Measurements from ENCODE around the gene RNF167. TPM values are rescaled to one million over a fixed set of nuclear protein-coding genes. Genes with fewer than 3 reads are reported as not detected.
"Not testable (repeated sequence)": the region's sequence is repeated elsewhere in the genome, so short reads cannot be mapped to it uniquely, and the experiment has no call there.

RNF167 gene
- total RNA-seq, 1 donor from 2014 or later = 78.9 TPM

- no peak for ATAC-seq
- peak; percentile 60 for DNase-seq (ENCODE audit: low spot score)
Observed at GRCh38 chr17:4901648-4902344, 38.3 kb upstream of the RNF167 start.

DNA sequence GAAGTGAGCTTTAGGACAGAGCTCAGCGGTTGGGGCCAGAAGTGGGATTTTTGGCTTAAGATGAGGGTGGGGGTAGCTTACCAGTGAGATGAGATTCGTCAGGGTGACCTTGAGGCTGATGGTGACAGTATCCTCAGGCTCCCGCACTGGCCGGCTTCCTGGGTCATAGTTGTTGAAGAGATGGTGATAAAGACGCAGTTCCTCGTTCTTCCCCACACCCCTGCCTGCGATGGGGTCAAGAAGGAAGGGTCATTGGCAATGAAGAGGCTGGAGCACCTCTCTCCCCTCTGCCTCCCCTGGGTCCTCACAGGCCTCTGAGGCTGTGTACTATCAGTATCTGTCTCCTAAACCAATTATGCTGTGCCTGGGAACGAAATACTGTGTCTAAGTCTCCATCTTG lies 37.5 kb upstream of the RNF167 start:
- ATAC-seq (no peak), DNase-seq (ENCODE audit: low spot score) (no peak)

DNA sequence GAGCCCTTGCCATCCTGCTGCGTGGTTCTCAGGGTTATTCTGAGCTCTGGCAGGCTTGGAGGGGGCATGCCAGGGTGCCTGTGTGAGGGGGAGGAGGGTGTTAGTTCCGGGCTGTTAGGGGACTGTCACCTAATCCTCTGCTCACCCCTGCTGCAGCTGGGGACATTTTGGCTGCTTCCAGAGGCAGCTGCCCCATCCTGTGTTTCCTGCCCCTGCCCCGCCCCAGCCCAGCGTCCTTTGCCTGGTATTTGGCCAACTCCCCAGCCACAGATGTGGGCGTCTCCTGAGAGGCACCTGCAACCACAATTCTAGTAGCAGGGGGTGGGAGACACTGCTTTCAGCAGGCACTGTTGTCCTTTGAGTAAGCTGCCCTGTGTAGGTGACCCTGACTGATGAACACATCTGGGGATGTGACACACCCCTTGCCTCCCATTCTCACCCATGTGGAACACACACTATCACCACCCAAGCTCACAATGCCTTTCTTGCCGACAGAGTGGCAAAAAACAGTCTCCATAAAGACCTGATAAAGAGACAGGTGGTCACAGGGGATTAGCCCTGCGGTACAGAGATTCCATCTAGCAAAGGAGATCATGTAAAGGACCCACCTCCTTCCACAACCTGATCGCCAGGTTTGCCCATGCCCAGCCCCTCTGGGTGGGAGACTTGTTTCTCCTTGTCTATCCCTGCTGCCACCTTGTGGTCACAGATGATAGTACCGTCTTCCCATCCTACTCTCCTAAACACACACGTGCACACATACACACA lies 36.8 kb upstream of the RNF167 start, which contains the start of gene CHRNE:
Gene CHRNE, minus strand, starts transcription at position 48 of the 768 bp plus-strand sequence. Its CDS starts 35 bp downstream, at position 13.
- ATAC-seq (peak; percentile 59), DNase-seq (ENCODE audit: low spot score) (peak; percentile 80)

DNA sequence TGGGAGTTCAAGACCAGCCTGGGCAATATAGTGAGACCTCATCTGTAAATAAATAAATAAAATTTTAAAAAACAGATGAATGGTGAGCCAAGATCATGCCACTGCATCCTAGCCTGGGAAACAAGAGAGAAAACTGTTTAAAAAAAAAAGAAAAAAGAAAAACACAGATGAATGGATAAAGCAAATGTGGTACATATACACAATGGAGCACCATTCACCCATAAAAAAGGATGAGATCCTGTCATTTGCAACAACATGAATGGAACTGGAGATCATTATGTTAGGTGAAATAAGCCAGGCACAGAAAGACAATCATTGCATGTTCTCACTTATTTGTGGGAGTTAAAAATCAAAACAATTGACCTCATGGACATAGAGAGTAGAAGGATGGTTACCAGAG lies 33.4 kb upstream of the RNF167 start:
- ATAC-seq; DNase-seq (ENCODE audit: low spot score): not testable (repeated sequence)

DNA sequence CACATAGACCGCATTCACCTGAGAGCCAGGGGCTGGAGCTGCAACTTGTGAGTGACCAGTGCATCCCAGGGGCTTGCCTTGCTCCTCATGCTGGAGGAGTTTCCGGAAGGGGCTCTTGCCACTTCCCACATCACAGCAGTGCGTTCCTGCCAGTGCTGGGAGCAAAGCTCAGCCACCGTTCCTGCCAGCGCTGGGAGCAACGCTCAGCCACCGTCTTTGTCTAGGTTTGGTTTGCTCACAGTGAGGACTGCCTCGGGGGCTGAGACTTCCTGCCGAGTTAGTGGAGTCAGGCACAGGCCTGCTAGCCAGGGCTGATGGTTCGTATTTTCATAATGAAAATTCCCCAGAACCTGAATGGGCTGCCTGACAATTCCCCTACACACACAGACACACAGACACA lies 31.8 kb upstream of the RNF167 start:
- ATAC-seq (peak; percentile 74), DNase-seq (ENCODE audit: low spot score) (peak; percentile 72)

- DNase-seq (ENCODE audit: low spot score) (peak; percentile 90), ATAC-seq (peak; percentile 93)
Observed at GRCh38 chr17:4908711-4909496, 31.2 kb upstream of the RNF167 start.

GRCh38 chr17:4913994-4914393 lies 26.1 kb upstream of the RNF167 start:
- no peak for DNase-seq (ENCODE audit: low spot score)
- peak; percentile 58 for ATAC-seq

DNA sequence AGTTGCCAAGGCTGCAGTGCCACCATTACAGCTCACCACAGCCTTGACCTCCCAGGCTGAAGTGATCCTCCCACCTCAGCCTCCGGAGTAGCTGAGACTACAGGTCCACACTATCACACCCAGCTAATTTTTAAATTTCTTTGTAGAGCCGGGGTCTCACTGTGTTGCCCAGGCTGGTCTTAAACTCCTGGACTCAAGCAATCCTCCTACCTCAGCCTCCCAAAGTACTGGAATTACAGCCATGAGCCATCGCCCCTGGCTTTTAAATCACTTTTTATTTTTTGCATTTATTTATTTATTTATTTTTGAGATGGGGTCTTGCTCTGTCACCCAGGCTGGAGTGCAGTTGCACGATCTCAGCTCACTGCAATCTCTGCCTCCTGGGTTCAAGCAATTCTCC lies 25.5 kb upstream of the RNF167 start:
- not testable (repeated sequence) for ATAC-seq; DNase-seq (ENCODE audit: low spot score)

DNA sequence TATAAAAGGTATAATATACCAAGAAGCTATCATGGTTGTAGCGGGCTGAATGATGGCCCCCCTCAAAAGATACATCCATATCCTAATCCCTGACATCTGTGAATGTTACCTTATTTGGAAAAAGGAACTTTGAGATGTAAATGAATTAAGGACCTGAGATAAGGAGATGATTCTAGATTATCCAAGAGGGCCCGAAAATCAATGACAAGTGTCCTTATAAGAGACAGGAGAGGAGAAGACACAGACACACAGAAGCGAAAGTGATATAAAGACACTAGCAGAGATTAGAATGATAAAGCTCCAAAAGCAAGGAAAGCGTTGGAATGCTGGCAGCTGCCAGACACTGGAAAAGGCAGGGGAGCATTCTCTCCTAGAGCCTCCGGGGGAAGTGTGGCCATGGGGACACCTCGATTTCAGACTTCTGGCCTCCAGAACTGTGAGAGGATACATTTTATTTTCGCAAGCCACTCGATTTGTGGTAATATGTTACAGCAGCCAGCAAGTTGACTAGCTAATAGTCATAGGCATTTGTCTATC lies 20.5 kb upstream of the RNF167 start:
- ATAC-seq (peak; percentile 35), DNase-seq (ENCODE audit: low spot score) (no peak)

- ATAC-seq (peak; percentile 89), DNase-seq (ENCODE audit: low spot score) (peak; percentile 85)
Observed at GRCh38 chr17:4920351-4921048, 19.6 kb upstream of the RNF167 start.

DNA sequence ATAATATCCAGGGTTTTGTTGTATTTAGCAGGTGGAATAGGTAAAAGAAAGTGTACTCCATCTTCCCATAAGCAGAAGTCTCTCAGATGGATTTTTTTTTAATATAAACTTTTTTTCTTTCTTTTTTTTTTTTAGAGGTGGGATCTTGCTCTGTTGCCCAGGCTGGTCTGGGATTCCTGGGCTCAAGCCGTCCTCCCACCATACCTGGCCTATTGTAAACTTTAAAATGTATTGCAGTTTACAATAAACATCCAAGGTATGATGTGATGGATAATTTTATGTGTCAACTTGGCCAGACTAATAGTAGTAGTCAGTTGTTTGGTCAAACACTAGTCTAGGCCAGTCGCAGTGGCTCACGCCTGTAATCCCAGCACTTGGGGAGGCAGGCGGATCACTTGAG lies 18.7 kb upstream of the RNF167 start:
- ATAC-seq (no peak), DNase-seq (ENCODE audit: low spot score) (no peak)

DNA sequence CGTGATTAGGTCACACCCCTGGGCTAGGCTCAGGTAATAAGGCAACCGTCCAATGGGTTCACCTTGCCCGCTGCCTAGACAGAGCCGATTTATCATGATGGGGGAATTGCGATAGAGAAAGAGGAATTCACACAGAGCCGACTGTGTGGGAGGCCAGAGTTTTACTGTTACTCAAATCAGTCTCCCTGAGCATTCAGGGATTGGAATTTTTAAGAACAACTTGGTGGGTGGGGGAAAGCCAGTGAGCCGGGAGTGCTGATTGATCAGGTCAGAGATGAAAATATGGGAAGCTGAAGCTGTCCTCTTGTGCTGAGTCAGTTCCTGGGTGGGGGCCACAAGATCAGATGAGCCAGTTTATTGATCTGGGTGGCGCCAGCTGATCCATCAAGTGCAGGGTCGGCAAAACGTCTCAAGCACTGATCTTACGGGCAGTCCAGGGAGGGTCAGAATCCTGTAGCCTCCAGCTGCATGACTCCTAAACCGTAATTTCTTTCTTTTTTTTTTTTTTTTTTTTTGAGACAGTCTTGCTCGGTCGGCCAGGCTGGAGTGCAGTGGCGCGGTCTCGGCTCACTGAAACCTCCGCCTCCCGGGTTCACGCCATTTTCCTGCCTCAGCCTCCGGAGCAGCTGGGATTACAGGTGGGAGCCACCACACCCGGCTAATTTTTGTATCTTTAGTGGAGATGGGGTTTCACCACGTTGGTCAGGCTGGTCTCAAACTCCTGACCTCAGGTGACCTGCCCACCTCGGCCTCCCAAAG lies 13.3 kb upstream of the RNF167 start:
- DNase-seq (ENCODE audit: low spot score); ATAC-seq: not testable (repeated sequence)

DNA sequence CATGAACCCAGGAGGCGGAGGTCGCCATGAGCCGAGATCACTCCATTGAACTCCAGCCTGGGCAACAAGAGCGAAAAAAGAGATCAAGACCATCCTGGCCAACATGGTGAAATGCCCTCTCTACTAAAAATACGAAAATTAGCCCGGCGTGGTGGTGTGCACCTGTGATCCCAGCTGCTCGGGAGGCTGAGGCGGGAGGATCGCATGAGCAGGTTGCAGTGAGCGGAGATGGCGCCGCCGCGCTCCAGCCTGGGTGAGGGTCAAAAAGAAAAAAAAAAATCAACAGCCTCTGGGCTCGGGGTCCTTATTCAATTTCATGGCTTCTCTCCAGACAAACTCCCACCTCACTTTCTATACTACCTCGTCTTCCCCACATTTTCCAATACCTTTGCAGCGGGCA lies 11.2 kb upstream of the RNF167 start:
- no peak for ATAC-seq
- no peak for DNase-seq (ENCODE audit: low spot score)

DNA sequence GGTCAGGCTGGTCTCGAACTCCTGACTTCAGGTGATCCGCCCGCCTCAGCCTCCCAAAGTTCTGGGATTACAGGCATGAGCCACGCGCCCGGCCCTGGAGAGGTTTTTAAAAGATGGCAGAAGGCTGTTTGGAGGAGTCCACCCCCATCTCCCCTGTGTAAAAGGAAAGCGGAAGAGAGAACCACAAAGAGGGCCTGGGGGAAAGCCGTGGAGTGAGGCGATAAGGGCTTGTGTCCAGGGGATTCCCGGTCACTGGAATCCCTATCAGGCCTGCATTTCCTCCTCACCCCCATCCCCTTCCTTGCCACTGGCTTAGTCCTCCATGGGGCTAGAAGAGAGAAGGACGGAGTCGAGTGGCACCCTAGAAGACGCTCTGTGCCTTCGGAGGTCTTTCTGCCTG lies 8.1 kb upstream of the RNF167 start, which contains the start of gene GP1BA:
Gene GP1BA, plus strand, starts transcription at position 315 of the 400 bp plus-strand sequence. CDS start 328 bp downstream, outside the sequence.
- DNase-seq (ENCODE audit: low spot score) (no peak), ATAC-seq (no peak)

- ATAC-seq (no peak), DNase-seq (ENCODE audit: low spot score) (no peak)
Observed at GRCh38 chr17:4932756-4933155, 7.3 kb upstream of the RNF167 start.

DNA sequence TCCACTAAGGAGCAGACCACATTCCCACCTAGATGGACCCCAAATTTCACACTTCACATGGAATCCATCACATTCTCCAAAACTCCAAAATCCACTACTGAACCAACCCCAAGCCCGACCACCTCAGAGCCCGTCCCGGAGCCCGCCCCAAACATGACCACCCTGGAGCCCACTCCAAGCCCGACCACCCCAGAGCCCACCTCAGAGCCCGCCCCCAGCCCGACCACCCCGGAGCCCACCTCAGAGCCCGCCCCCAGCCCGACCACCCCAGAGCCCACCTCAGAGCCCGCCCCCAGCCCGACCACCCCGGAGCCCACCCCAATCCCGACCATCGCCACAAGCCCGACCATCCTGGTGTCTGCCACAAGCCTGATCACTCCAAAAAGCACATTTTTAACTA lies 6.4 kb upstream of the RNF167 start:
- no peak for DNase-seq (ENCODE audit: low spot score)
- no peak for ATAC-seq

- peak; percentile 67 for ATAC-seq
- DNase-seq (ENCODE audit: low spot score) = no peak
Observed at GRCh38 chr17:4934173-4934979, 5.7 kb upstream of the RNF167 start.

GRCh38 chr17:4935650-4936049 lies 4.4 kb upstream of the RNF167 start:
- no peak for DNase-seq (ENCODE audit: low spot score)
- no peak for ATAC-seq

- ATAC-seq (no peak), DNase-seq (ENCODE audit: low spot score) (no peak)
Observed at GRCh38 chr17:4936436-4936835, 3.6 kb upstream of the RNF167 start.
